Tibial nerve (tissue), 4 donors: ENCODE measurements around the gene SPAG9.

Source experiments
- CTCF ChIP-seq, 5 experiments: fragments of 200-600 bp in 3 of 5; fragments of 450-650 bp in 2 of 5; sonication (generic) in 3 of 5; IDR thresholded peaks; one replicate each; pipeline ENCODE4 v1.5.1; 2016 to 2019; ENCODE audit warnings: antibody characterized with exemption in 5 of 5, mild to moderate bottlenecking in 3 of 5, moderate library complexity in 2 of 5
- EP300 ChIP-seq, 2 donors: sonication (generic); formaldehyde crosslinking; IDR thresholded peaks; one replicate each; pipeline ENCODE4 v1.6.1; 2017; ENCODE audit warnings: antibody characterized with exemption in 2 of 2, mild to moderate bottlenecking in 1 of 2
- POLR2A ChIP-seq, 2 donors: fragments of 450-650 bp; IDR thresholded peaks; one replicate each; pipeline ENCODE4 v1.6.1; 2017; ENCODE audit warnings: antibody characterized with exemption in 2 of 2, mild to moderate bottlenecking in 2 of 2, moderate library complexity in 2 of 2

- TF ChIP-seq CTCF (IDR thresholded peaks at IDR 0.05) (no peak), POLR2A (IDR thresholded peaks at IDR 0.05) (no peak), EP300 (IDR thresholded peaks at IDR 0.05) (no peak)
These were observed 43.8 kb downstream of the SPAG9 start for GRCh38 chr17:51076821-51077220.
